ENCODE results near the gene EZH2.
A peak's percentile ranks its signal among the peaks of the same experiment; 100 is the strongest.

The EZH2 gene

GRCh38 chr7:148830897-148831692, 53.0 kb downstream of the EZH2 start:
- no peak for TF ChIP-seq CTCF (conservative IDR thresholded peaks at IDR 0.05; ENCODE audit: low read length)
- DNase-seq (ENCODE audit: low read depth), result no peak
- no peak overlapping the region for H3K4me3 ChIP-seq (ENCODE audit: low read length)

- no peak for TF ChIP-seq CTCF (conservative IDR thresholded peaks at IDR 0.05; ENCODE audit: low read length)
- H3K4me3 ChIP-seq (ENCODE audit: low read length), result no peak overlapping the region
- no peak for DNase-seq (ENCODE audit: low read depth)
Observed at GRCh38 chr7:148828965-148829364, 55.1 kb downstream of the EZH2 start.

- H3K4me3 ChIP-seq (ENCODE audit: low read length), result no peak overlapping the region
- DNase-seq (ENCODE audit: low read depth), result no peak
- no peak for TF ChIP-seq CTCF (conservative IDR thresholded peaks at IDR 0.05; ENCODE audit: low read length)
Observed at GRCh38 chr7:148825338-148825737, 58.8 kb downstream of the EZH2 start.

- DNase-seq (ENCODE audit: low read depth), result no peak
- no peak for TF ChIP-seq CTCF (conservative IDR thresholded peaks at IDR 0.05; ENCODE audit: low read length)
- no peak overlapping the region for H3K4me3 ChIP-seq (ENCODE audit: low read length)
Observed at GRCh38 chr7:148824864-148825263, 59.2 kb downstream of the EZH2 start.

- no peak overlapping the region for H3K4me3 ChIP-seq (ENCODE audit: low read length)
- no peak for TF ChIP-seq CTCF (conservative IDR thresholded peaks at IDR 0.05; ENCODE audit: low read length)
- DNase-seq (ENCODE audit: low read depth), result no peak
Observed at GRCh38 chr7:148821422-148821821, 62.7 kb downstream of the EZH2 start.

- H3K4me3 ChIP-seq (ENCODE audit: low read length), result no peak overlapping the region
- TF ChIP-seq CTCF (conservative IDR thresholded peaks at IDR 0.05; ENCODE audit: low read length), result no peak
- peak; percentile 48 for DNase-seq (ENCODE audit: low read depth)
Observed at GRCh38 chr7:148819697-148820360, 64.3 kb downstream of the EZH2 start.

- TF ChIP-seq CTCF (conservative IDR thresholded peaks at IDR 0.05; ENCODE audit: low read length), result no peak
- H3K4me3 ChIP-seq (ENCODE audit: low read length), result no peak overlapping the region
- DNase-seq (ENCODE audit: low read depth), result no peak
Observed at GRCh38 chr7:148815612-148816011, 68.5 kb downstream of the EZH2 start.

All from AG10803 (cell line).